ENCODE measurements around the gene RPL29.
A peak's percentile ranks its signal among the peaks of the same experiment; 100 is the strongest.

The RPL29 gene

DNA sequence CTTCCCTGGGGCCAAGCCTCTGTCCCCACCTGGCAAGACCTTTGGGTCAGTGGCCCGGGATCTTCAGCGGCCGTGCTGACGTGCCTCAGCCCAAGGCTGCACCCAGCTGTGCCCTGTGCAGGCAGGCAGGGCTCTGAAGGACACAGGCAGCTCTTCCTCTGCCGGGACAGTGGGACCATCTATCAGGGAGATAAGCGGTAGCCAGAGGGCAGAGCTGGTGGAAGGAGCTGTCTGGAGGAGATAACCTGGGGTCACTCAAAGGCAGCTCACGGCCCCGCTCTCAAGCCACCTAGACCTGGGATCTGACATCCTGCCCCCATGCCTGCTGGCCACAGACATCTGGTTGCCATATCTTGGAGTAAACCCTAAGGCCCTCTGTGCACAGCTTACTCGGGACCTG, 33.4 kb upstream of the RPL29 start:
- no peak for DNase-seq (ENCODE audit: low spot score)
- ChIA-PET POLR2A (ENCODE audit: low non-redundant PET) (no interaction called here), CTCF (interaction anchor here (0.5 to 0.6 kb wide), 2 partner anchors 24 to 28 kb away, joined by 3 to 5 read pairs; no protein-coding TSS in a partner anchor)
- TF ChIP-seq, protein P1, sequence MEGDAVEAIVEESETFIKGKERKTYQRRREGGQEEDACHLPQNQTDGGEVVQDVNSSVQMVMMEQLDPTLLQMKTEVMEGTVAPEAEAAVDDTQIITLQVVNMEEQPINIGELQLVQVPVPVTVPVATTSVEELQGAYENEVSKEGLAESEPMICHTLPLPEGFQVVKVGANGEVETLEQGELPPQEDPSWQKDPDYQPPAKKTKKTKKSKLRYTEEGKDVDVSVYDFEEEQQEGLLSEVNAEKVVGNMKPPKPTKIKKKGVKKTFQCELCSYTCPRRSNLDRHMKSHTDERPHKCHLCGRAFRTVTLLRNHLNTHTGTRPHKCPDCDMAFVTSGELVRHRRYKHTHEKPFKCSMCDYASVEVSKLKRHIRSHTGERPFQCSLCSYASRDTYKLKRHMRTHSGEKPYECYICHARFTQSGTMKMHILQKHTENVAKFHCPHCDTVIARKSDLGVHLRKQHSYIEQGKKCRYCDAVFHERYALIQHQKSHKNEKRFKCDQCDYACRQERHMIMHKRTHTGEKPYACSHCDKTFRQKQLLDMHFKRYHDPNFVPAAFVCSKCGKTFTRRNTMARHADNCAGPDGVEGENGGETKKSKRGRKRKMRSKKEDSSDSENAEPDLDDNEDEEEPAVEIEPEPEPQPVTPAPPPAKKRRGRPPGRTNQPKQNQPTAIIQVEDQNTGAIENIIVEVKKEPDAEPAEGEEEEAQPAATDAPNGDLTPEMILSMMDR (conservative IDR thresholded peaks at IDR 0.05; ENCODE audit: low read depth) = no peak
- H3K27ac ChIP-seq = peak overlapping the region; percentile 100

DNA sequence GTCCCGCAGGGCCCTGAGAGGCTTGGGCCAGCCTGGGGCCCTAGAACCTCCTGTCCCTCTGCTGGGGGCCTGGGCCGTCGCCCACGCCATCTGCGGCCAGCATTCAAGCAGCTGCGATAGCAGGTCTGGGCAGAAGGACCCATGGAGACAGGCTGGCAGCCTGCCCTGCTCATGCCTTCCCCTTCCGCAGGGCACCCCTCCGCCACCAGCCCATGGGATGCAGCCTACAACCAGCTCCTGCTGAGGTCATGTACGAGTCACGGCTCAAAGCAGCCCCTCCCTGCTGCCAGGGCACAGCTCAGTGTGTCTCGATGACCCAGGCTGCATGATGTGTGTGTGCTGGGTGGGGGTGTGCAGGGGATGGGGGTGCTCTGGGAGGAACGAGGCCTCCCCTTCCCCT, 32.9 kb upstream of the RPL29 start:
- ChIA-PET POLR2A (ENCODE audit: low non-redundant PET) (no interaction called here), CTCF (interaction anchor here (0.5 to 0.6 kb wide), 2 partner anchors 25 to 27 kb away, joined by 3 to 5 read pairs; no protein-coding TSS in a partner anchor)
- TF ChIP-seq, protein P1 (conservative IDR thresholded peaks at IDR 0.05; ENCODE audit: low read depth) = no peak
- H3K27ac ChIP-seq = peak overlapping the region; percentile 100
- no peak for DNase-seq (ENCODE audit: low spot score)

DNA sequence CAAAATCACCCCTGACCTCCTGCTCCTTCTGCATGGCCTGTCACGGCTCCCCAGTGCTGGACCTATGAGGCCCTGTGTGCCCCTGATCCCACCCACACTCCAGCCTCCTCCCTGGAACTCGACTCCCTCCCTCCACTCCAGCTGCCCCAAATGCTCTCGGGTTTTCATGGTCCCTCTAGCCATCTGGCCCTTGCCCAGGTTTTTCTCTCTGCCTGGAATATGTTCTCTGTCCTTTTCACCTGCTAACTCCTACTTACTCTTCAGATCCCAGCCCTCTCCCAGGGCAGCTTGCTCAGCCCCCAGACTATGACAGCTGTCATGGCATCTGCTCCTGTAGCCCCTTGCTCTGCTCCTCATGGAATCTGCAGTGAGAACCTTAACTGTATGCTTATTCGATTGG, 30.3 kb upstream of the RPL29 start:
- CTCF ChIA-PET = no interaction called here
- DNase-seq (ENCODE audit: low spot score) = no peak

DNA sequence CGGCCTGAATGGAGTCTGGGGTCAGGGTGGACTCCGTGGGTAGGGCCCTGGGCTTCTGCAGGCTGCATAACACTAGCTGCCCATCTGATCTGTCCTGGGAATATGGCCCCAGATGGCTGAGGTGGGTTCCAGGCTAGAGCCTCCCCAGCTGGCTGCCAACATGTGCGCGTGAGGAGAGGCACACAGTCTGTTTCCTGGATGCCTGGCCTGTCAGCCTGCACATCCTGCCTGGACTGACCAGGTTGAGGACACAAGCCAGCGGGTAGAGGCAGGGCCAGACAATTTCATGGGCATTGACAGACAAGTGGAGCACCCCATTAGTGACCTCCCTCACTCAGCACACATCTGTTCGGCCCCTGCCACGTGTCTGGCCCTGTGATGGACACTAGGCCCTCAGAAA, 29.8 kb upstream of the RPL29 start:
- DNase-seq (ENCODE audit: low spot score) = no peak
- peak overlapping the region; percentile 30 for H3K27ac ChIP-seq
- POLR2A ChIA-PET (ENCODE audit: low non-redundant PET) = no interaction called here
- CTCF ChIA-PET = no interaction called here
- TF ChIP-seq, protein P1 (conservative IDR thresholded peaks at IDR 0.05; ENCODE audit: low read depth) = no peak

More for the DNA sequence above, 30.3 kb upstream of the RPL29 start:
- POLR2A ChIA-PET (ENCODE audit: low non-redundant PET) = no interaction called here
- peak overlapping the region; percentile 30; the same call in 1 of the 2 replicates for H3K27ac ChIP-seq
- TF ChIP-seq, protein P1 (conservative IDR thresholded peaks at IDR 0.05; ENCODE audit: low read depth) = no peak

DNA sequence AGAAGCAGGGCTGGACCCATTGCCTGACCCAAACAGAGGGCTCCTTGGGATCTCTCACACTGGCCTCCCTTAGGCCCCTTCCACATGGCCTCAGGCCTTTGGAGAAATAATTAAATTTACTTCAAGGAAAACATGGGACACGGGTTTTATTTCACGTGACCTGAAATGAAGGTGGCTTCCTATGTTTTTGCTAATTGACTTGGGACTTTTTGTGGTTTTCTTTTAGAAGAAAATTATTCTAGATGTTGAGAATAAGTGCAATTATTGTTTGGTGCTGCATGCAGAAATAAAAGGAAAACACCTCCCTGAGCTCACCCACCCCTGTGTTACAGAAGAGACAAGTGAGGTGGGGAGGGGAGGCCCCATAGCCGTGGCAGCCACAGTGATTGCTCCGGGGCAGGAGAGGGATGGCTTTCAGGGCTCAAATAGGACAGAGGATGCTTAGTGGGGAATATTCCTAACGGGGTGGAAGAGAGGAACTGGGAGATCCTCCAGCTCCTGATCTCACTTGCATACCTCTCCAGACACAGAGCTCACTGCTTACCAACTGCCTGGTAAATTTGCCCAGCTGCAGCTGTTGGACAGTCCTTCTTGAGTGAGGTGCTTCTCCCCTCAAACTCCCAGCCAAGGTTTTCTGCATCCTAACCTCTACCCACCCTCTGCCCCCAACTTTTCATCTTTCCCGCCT, 29.2 kb upstream of the RPL29 start:
- no peak for DNase-seq (ENCODE audit: low spot score)
- TF ChIP-seq, protein P1 (conservative IDR thresholded peaks at IDR 0.05; ENCODE audit: low read depth) = no peak
- POLR2A ChIA-PET (ENCODE audit: low non-redundant PET) = no interaction called here
- peak overlapping the region; percentile 30 for H3K27ac ChIP-seq
- CTCF ChIA-PET = no interaction called here

DNA sequence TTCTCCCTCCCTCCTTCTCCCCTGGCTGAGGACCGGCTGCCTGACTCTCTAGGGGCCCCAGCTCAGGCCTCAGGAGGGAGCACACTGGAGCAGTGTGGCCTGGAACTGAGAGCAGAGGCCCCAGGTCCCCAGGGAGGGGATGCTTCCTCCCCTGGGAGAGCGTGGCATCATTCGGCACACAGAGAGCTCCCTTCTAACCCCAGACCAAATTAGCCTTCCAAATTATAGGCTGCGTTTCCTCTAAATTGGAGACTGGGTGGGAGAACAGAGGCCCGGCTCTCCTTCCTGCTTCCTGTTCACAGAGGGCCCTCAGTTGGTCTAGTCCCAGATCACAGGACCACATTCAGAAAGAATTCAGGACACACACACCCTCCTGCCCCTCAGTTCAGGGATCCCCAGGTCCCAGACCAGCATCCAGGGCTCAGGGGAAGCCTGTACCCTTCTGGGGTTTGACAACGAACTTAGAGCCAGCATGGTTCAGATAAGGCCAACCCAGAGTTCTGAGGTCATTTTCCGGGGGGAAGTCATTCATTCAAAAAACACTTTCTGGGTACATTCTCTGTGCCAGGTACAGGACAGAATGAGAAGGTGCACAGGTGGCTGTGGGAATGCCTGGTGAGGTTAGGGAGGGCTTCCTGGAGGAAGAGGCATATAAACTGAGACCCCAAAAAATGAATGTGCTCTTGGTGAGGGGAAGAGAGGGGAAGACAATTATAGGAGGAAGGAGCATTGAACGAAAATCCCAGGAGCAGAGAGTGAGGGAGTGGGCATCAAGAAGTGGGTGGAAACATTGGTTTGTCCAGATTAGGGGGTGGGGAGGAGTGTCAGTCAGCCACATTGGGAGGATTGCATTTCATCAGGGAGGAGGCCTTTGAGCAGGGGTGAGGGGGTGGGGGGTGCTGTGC, 28.4 kb upstream of the RPL29 start:
- H3K27ac ChIP-seq = peak overlapping the region; percentile 30
- TF ChIP-seq, protein P1 (conservative IDR thresholded peaks at IDR 0.05; ENCODE audit: low read depth) = no peak
- ChIA-PET CTCF (no interaction called here), POLR2A (ENCODE audit: low non-redundant PET) (no interaction called here)
- no peak for DNase-seq (ENCODE audit: low spot score)
